ENCODE measurements around the gene MAP1LC3B2.

MAP1LC3B2 gene

GRCh38 chr12:116595672-116596071 is 36.5 kb downstream of the MAP1LC3B2 start:
- DNase-seq (ENCODE audit: low spot score), result no peak

- DNase-seq (ENCODE audit: low spot score), result no peak
These were observed 38.7 kb downstream of the MAP1LC3B2 start for GRCh38 chr12:116597886-116598285.

GRCh38 chr12:116598311-116599284 is 39.4 kb downstream of the MAP1LC3B2 start:
- DNase-seq (ENCODE audit: low spot score), result no peak

- DNase-seq (ENCODE audit: low spot score), result peak; percentile 89
These were observed 40.3 kb downstream of the MAP1LC3B2 start for GRCh38 chr12:116599285-116600136.

GRCh38 chr12:116600959-116601918 is 42.1 kb downstream of the MAP1LC3B2 start:
- DNase-seq (ENCODE audit: low spot score), result no peak

GRCh38 chr12:116601933-116602810 is 43.0 kb downstream of the MAP1LC3B2 start:
- DNase-seq (ENCODE audit: low spot score), result no peak

- DNase-seq (ENCODE audit: low spot score), result no peak
These were observed 44.5 kb downstream of the MAP1LC3B2 start for GRCh38 chr12:116603546-116604177.

GRCh38 chr12:116604178-116604895 is 45.2 kb downstream of the MAP1LC3B2 start:
- no peak for DNase-seq (ENCODE audit: low spot score)

- DNase-seq (ENCODE audit: low spot score), result no peak
These were observed 45.9 kb downstream of the MAP1LC3B2 start for GRCh38 chr12:116604951-116605641.

GRCh38 chr12:116606397-116606796 is 47.2 kb downstream of the MAP1LC3B2 start:
- no peak for DNase-seq (ENCODE audit: low spot score)

- DNase-seq (ENCODE audit: low spot score), result no peak
These were observed 47.9 kb downstream of the MAP1LC3B2 start for GRCh38 chr12:116607039-116607438.

GRCh38 chr12:116609319-116610114 is 50.3 kb downstream of the MAP1LC3B2 start:
- DNase-seq (ENCODE audit: low spot score), result no peak

GRCh38 chr12:116610971-116611541 is 51.9 kb downstream of the MAP1LC3B2 start:
- no peak for DNase-seq (ENCODE audit: low spot score)

- DNase-seq (ENCODE audit: low spot score), result no peak
These were observed 53.3 kb downstream of the MAP1LC3B2 start for GRCh38 chr12:116612436-116612835.

GRCh38 chr12:116613256-116613655 is 54.1 kb downstream of the MAP1LC3B2 start:
- DNase-seq (ENCODE audit: low spot score), result no peak

GRCh38 chr12:116614194-116614915 is 55.2 kb downstream of the MAP1LC3B2 start:
- DNase-seq (ENCODE audit: low spot score), result no peak
